ENCODE data around the gene MXRA8. TPM values are rescaled to one million over a fixed set of nuclear protein-coding genes. Genes with fewer than 3 reads are reported as not detected.

MXRA8 gene
- total and polyA plus RNA-seq, 9 of the 15 experiments (the other 6 are each of a cell fraction or from before 2014, with no cell fraction given) = 0.66 to 11.3 (median 6.3) TPM

DNA sequence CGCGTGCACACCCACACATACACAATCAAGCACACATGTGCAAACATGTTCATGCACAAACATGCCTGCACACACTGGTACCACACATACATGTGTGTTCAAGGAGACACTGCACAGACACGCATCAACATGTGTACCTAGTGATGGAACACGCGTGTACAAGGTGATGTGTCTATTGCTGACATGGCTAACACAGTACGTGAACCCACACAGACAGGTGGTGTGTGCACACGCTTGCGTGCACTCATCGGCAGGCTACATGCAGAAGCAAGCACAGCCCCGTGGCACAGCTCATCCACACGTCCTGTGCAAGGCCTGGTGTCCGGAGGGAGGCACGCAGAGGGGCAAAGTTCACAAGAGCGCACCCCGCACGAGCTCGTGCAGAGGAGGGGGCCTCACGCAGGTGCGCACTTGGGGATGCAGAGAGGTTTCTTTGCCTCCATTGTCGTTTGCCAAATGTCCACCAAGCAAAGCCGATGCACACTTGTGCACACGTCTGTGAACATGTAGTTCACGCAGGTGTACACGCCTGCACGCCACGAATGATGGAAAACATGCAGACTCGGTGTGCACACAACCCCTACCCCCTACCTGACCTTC is 51.6 kb downstream of the MXRA8 start:
- peaks cover 5% of the 10 kb centered on the region for H3K9me1 ChIP-seq (ENCODE audit: control insufficient read depth, insufficient read depth, low read length)
- no peaks in the 10 kb centered on the region for H3K9me3 ChIP-seq (replicated peaks; ENCODE audit: control insufficient read depth, insufficient read depth, low read depth, low read length)
- H3K79me2 ChIP-seq (ENCODE audit: control insufficient read depth, insufficient read depth, low read length) = peaks cover 54% of the 10 kb centered on the region
- no peaks in the 10 kb centered on the region for H3K27me3 ChIP-seq (ENCODE audit: control insufficient read depth in 2 of 2, insufficient read depth in 2 of 2, low read length in 2 of 2)
- TSS peak; percentile 57 for BruUV-seq (replicated peaks)
- ATAC-seq (no peak), FAIRE-seq (peak; percentile 82), DNase-seq (ENCODE audit: extremely low read depth in 1 of 4, low spot score in 3 of 4) (no peak)
- in situ Hi-C loops (cut with MboI) = no loop called here
- ChIA-PET CTCF (ENCODE audit: low intra/inter-chr PET ratio) (no interaction called here), POLR2A (interaction anchor here (0.5 to 1.0 kb wide), 3 partner anchors 9 to 86 kb away, joined by 3 read pairs; no protein-coding TSS in a partner anchor)
- H4K20me1 ChIP-seq (replicated peaks; ENCODE audit: control insufficient read depth, insufficient read depth, low read length) = peaks cover 29% of the 10 kb centered on the region
- H3K9ac ChIP-seq (ENCODE audit: insufficient read depth in 1 of 2, low read depth in 2 of 2, low read length in 2 of 2) = peak overlapping the region; percentile 69 to 97
- no peak overlapping the region for H2AFZ ChIP-seq (ENCODE audit: low read depth, low read length)
- H3K27ac ChIP-seq (ENCODE audit: extremely low read depth, low read depth, low read length) = peak overlapping the region; percentile 73; the same call in 2 of the 3 replicates
- TF ChIP-seq MLX (CRISPR knock-in tag; conservative IDR thresholded peaks at IDR 0.05) (0 out of 4 replicates have a peak, but pooled peaks of 1 of the 2 experiments have one; percentile 20), ZNF124 (CRISPR knock-in tag; IDR thresholded peaks at IDR 0.05) (0 out of 2 replicates have a peak, but pooled peaks have one; percentile 57), CREB1 (IDR thresholded peaks at IDR 0.05) (no peak; the same call in 1 of the 2 replicates), CREB1 (CRISPR knock-in tag; IDR thresholded peaks at IDR 0.05) (0 out of 2 replicates have a peak, but pooled peaks have one; percentile 5), ZSCAN29 (IDR thresholded peaks at IDR 0.05) (no peak), KDM1A (IDR thresholded peaks at IDR 0.05) (peak in 1 of 2 experiments; percentile 87; a peak in 1 of 4 replicates), MYBL2 (IDR thresholded peaks at IDR 0.05; ENCODE audit: low read depth) (no peak), MYBL2 (CRISPR knock-in tag; IDR thresholded peaks at IDR 0.05; ENCODE audit: borderline replicate concordance) (0 out of 2 replicates have a peak, but pooled peaks have one; percentile 11), STAG1 (CRISPR knock-in tag; IDR thresholded peaks at IDR 0.05; ENCODE audit: borderline replicate concordance) (peak; percentile 38; the same call in 1 of the 2 replicates), ZC3H4 (CRISPR knock-in tag; IDR thresholded peaks at IDR 0.05; ENCODE audit: borderline replicate concordance) (peak; percentile 86; the same call in 1 of the 2 replicates), IRF2 (CRISPR knock-in tag; IDR thresholded peaks at IDR 0.05) (peak; percentile 49; the same call in 1 of the 2 replicates), GABPB1 (CRISPR knock-in tag; IDR thresholded peaks at IDR 0.05) (0 out of 2 replicates have a peak, but pooled peaks have one; percentile 5), NCOR1 (IDR thresholded peaks at IDR 0.05) (no peak), TAF9B (IDR thresholded peaks at IDR 0.05; ENCODE audit: partially characterized antibody) (no peak), BRCA1 (IDR thresholded peaks at IDR 0.05) (no peak), BRCA1 (CRISPR knock-in tag; IDR thresholded peaks at IDR 0.05) (peak; percentile 90; the same call in 1 of the 2 replicates), FOXP1 (CRISPR knock-in tag; IDR thresholded peaks at IDR 0.05) (0 out of 2 replicates have a peak, but pooled peaks have one; percentile 17), MAX (CRISPR knock-in tag; IDR thresholded peaks at IDR 0.05) (peak; percentile 51; the same call in 1 of the 2 replicates)
- TF ChIP-seq, protein P1, sequence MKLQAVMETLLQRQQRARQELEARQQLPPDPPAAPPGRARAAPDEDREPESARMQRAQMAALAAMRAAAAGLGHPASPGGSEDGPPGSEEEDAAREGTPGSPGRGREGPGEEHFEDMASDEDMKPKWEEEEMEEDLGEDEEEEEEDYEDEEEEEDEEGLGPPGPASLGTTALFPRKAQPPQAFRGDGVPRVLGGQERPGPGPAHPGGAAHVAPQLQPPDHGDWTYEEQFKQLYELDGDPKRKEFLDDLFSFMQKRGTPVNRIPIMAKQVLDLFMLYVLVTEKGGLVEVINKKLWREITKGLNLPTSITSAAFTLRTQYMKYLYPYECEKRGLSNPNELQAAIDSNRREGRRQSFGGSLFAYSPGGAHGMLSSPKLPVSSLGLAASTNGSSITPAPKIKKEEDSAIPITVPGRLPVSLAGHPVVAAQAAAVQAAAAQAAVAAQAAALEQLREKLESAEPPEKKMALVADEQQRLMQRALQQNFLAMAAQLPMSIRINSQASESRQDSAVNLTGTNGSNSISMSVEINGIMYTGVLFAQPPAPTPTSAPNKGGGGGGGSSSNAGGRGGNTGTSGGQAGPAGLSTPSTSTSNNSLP (IDR thresholded peaks at IDR 0.05; ENCODE audit: borderline replicate concordance, low read depth, low read length) = no peak
- H3K36me3 ChIP-seq (ENCODE audit: control insufficient read depth, insufficient read depth, low read length) = peaks cover 30% of the 10 kb centered on the region
- H3K4me3 ChIP-seq = peak overlapping the region; percentile 94
- peaks cover 41 to 96% of the 10 kb centered on the region in 2 experiments for H3K4me1 ChIP-seq (replicated peaks in 1 of 2; ENCODE audit: control insufficient read depth in 2 of 2, insufficient read depth in 2 of 2, low read length in 2 of 2)
- 36% methylated on average over 27 of the region's 27 CpGs for WGBS (ENCODE audit: insufficient coverage, low coverage, missing lambda C conversion rate)
- intact Hi-C loops (cut with micrococcal nuclease) = loop anchor here (5.0 to 10.0 kb wide), 2 partner anchors 71 to 918 kb away; partner anchors contain the start of genes AURKAIP1 and SKI
- H3K4me2 ChIP-seq (ENCODE audit: insufficient read depth, low read length) = peak overlapping the region; percentile 75
